HG03097 (cell line): ENCODE measurements around the gene RFX8.

ENCODE experiments used
- ATAC-seq: cut with Tn5 transposase; IDR thresholded peaks from one replicate; pipeline ENCODE4 v1.9.1; 2021; ENCODE audit not compliant: unreplicated experiment, low FRiP score

Gene RFX8

GRCh38 chr2:101415220-101415619 is 59.7 kb downstream of the RFX8 start:
- ATAC-seq, result no peak

DNA sequence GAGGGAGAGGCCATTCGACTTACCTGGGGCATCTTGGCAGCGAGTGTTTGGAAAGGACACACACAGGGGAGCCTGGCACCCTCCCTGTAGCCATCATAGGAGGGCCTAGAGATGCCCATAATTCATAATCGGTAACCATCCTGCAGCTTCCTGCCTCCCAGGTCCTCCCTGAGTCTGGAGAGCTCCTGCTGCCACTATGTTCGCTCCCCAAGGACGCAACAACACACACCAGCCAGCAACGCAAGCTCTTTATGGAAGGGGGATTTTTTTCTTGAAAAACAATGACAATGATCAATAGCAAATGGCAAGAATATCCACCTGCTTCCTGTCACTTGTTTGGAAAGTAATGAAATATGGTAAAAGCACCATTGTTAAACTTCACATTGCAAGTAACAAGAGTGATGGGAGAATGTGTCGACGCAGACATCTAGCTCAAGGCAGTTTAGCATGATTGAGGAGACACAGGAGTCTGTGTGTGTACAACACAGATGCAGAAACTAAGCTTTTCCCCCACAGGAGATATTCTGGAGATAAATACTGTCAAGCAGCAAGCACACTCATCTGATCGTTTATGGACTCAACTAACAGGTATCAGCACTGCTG is 62.7 kb downstream of the RFX8 start:
- ATAC-seq, result no peak

DNA sequence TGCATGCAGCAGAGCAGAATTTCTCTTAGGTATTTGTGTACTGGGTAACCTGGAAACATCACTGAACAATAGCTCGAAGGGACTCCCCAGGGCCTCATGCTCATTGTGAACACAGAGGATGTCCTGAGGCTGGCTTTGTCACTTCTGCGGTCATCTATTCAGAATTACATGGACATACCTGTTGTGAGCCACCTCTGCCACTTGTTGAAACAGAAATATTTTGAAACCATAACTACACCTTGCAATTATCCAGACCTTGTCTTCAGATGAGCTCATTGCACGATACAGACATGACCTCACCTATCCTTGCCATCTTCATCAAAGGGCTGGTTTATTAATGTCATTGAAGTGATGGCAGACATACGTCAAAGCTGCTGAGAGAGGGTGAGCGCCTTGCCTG is 64.2 kb downstream of the RFX8 start:
- ATAC-seq, result no peak

- ATAC-seq, result no peak
These were observed 64.8 kb downstream of the RFX8 start for GRCh38 chr2:101410114-101410513.

DNA sequence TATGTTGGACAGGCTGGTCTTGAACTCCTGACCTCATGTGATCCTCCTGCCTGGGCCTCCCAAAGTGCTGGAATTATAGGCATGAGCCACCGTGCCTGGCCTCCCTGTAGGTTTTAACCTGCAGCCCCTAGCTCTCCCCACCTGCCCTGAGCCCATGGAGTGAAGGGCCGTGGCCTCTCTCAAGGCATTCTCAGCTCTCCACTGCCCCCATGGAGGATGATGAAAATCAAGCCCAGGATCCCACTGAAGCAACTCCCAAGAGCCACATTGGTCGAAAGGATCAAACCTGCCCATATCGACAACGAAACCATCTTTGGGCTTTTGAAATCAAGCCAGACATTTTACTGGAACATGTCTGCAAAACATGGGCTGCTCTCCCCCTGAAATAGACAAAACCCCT is 65.2 kb downstream of the RFX8 start:
- no peak for ATAC-seq

GRCh38 chr2:101408925-101409324 is 66.0 kb downstream of the RFX8 start:
- ATAC-seq, result no peak

DNA sequence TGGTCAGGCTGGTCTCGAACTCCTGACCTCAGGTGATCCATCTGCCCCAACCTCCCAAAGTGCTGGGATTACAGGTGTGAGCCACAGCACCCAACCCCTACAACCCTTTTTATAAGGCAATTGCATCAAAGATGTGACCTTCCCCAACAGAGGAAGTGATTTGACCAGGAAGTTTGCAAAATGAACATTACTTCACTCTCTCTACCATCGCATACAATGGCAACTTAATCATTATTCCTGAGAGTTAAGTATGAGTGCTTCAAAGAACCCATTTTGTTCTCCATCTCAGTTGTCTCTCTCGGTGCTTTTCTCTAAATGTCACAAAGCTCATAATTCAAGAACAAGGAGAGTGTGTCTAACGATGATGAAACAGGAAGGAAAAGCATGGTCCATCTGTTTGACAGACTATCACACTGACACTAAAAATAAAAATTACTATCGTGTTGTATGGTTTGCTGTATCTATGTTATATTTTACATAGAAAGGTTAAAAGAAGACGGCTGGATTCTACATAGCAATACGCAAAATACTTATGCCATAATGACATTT is 69.5 kb downstream of the RFX8 start:
- ATAC-seq, result no peak

DNA sequence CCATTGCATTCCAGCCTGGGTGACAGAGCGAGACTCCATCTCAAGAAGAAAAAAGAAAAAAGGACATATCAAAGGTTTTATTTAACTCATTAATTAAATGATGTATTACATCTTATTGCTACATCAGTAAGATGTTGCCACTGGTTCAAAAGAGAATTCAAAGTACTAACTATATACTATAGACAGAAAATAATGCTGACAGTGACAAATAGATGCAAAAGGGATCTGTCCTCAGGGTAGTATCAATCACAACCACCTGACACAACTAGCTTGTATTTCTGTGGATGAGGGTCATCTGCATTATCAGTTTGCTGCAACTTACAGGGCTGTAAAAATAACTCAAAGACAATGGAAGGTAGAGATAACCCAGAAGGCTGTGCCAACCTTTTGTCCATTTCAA is 71.2 kb downstream of the RFX8 start:
- ATAC-seq, result no peak

GRCh38 chr2:101402630-101403029 is 72.3 kb downstream of the RFX8 start:
- no peak for ATAC-seq

DNA sequence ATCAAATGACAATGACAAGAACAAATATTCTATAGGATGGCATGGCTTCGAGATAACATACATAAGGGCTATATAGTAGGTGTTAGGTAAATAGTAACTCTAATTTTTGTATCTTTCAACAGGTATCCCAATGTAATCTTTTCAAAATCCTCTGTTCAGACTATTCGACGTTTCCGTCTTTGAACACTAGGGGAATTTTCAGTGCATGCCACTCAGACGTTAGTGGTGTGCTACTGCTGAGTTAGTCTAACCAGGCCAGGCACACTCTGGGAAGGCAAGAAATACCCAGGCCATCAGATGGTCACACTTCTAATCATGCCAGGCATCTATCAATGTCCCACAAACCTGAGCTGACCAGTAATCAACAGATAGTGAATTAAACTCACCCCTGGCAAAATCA is 73.0 kb downstream of the RFX8 start:
- no peak for ATAC-seq

DNA sequence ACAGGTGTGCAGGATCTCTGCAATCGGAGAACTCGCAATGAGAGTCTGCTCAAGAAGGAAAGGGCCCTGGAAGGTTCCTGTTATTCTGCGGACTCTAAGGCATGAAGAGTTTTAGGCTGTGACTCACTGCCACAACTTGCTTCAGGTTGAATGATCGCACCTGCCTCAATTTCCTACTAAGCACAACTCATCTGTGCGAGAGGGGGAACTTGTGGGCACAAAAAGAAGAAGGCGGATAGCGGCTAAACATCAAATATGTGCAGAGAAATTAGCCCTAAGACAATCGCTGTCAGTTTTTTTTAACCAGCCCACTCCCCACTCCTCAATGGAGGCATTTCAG is 73.6 kb downstream of the RFX8 start:
- no peak for ATAC-seq

DNA sequence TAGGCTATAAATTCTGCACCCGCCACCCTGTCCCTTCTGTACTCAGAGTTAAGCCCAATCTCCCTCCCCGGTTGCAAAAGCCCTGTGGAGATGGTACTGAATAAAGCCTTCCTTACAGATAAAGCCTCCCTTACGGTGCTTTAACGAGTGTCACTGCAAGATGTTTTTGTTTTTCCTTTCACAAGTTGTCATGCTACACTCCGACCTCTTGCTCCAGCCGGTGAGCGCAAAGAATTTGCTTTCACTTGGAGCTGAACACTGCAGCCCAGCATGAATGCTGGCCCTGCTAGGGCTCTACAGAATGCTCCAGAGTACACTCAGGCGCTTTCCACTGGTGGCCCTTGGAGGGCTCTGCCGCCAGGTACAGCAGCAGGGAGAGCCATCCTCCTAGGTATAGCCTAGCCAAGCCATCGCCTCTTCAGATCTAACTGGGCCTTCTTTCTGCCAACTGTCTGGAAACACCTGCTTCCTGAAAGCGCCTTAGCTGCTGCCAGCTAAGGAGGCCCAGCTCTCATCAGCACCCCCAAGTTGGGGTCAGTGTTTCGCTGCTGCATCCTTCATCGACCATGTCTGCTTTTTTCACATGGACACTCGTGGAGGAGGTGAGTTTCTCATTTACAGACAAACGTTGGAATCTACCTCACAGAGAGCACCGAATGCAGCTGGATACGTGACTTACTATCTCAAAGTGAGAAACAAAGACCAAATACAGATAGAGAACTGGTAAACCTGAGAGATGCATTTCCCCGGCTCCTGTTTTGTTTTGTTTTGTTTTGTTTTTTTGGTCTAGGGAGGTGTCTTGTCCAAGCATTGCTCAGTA is 74.2 kb downstream of the RFX8 start:
- ATAC-seq, result no peak

GRCh38 chr2:101400048-101400447 is 74.9 kb downstream of the RFX8 start:
- no peak for ATAC-seq

GRCh38 chr2:101399021-101399799 is 75.7 kb downstream of the RFX8 start:
- ATAC-seq, result no peak

DNA sequence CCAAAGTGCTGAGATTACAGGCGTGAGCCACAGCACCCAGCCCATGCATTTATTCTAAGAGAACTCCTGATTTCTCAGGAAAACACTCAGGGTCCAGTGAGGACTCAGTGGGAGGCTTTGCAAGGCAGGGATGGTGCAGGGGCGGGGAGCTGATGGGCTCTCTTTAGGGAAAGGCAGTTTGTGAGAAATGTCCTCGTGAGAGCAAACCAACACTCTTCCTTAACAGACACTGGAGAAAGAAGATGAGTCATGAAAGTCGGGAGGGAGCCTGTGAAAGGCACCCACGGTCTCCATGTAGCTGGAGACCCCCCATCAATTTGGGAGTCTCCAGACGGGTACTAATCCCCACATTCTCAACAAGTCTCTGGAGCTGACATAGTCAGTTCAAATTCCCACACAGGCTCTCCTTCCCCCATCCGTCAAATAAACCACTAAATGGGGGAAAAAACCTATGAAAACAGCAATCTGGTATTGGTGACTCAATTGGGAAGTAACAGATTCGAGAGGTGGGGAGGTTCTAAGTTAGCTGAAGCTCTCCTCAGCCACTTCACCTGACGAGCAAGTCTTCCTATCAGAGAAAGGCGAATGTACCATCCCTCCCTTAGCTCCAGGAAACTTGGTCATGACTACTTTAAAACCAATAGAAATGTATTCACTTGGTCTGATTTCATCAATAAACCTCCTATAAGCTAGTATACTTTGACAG is 76.6 kb downstream of the RFX8 start:
- ATAC-seq, result no peak

- ATAC-seq, result no peak
These were observed 78.6 kb downstream of the RFX8 start for GRCh38 chr2:101396316-101396717.

GRCh38 chr2:101395545-101396315 is 79.2 kb downstream of the RFX8 start:
- no peak for ATAC-seq

DNA sequence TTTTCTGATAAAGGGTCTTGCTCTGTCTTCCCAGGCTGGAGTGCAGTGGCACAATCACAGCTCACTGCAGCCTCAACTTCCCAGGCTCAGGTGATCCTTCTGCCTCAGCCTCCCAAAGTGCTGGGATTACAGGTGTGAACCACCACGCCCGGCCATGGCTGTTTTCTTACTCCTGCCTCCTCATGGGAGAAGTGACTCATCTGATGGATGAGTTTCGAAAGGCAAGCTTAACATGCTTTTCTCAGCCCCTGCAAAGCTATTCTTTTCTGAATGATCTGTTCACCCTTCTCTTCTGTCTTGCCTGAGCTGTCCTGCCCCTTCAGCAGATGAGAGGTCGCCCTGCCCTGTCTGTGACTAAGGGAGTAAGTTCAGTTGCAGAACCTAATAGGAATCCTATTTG is 86.7 kb downstream of the RFX8 start:
- no peak for ATAC-seq

DNA sequence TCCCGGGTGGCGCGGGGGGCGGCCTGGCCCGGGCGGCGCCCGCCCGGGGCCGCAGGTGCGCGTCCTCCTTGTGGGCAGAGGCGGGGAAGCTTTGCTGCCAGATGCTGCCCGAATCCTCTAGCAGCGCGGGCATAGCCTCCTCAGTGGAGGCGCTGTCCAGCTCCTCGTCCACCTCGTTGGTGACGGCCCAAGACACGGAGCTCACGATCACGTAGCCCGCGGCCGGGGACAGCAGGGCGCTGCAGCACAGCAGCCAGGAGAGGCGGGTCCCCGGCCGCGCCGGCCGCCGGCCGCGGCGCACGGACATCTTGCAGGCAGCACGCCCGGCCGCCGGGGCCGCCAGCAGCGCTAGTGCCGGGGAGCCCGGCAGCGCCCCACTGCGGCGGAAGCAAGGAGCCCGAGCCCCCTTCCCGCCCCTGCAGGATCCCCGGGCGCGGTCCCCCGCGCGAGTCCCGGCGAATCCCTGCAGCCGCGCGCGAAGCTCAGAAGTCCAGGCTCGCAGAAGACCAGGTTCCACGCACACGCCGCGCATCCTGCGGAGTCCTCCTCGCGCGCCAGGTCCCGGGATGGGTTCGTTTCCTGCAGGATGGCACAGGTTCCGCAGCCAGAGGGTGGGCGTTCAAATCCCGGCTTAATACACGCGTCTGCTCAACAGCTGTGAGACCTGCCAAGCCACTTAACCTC is 87.6 kb downstream of the RFX8 start, which contains the start of gene CREG2:
Gene CREG2 (minus strand): TSS at position 353 of the 684 bp plus-strand sequence. CDS start 46 bp downstream, at position 307.
- no peak for ATAC-seq
